ENCODE data around the gene ETV6.

DNA sequence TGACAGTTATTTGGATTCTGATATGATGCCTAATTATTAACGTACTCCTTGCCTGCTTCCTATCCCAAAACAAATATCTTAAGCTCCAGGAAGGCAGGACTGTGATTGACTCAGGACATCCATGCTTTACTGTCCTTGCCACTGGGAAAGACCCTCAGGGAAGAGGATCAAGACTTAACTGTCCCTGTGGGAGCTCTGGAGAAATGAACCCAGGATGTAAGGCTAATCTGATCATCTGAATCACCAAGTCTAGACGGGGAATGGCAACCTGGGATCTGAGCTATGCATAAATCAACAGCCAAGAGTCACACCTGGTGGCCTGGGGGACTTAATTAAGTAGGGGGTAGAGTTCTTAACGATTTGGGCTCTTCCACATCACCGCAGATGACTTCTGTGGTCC is 268.0 kb downstream of the ETV6 start:
- TF ChIP-seq, protein P1, sequence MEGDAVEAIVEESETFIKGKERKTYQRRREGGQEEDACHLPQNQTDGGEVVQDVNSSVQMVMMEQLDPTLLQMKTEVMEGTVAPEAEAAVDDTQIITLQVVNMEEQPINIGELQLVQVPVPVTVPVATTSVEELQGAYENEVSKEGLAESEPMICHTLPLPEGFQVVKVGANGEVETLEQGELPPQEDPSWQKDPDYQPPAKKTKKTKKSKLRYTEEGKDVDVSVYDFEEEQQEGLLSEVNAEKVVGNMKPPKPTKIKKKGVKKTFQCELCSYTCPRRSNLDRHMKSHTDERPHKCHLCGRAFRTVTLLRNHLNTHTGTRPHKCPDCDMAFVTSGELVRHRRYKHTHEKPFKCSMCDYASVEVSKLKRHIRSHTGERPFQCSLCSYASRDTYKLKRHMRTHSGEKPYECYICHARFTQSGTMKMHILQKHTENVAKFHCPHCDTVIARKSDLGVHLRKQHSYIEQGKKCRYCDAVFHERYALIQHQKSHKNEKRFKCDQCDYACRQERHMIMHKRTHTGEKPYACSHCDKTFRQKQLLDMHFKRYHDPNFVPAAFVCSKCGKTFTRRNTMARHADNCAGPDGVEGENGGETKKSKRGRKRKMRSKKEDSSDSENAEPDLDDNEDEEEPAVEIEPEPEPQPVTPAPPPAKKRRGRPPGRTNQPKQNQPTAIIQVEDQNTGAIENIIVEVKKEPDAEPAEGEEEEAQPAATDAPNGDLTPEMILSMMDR (IDR thresholded peaks at IDR 0.05): no peak
- no peak for TF ChIP-seq POLR2A (IDR thresholded peaks at IDR 0.05)

Measured in lower leg skin (tissue), 3 donors.